GM11168 (cell line): Measurements from ENCODE around the gene AMHR2.
"Not testable (repeated sequence)": the region's sequence is repeated elsewhere in the genome, so short reads cannot be mapped to it uniquely, and the experiment has no call there.

Experiments
- in situ Hi-C: fragments of 300-500 bp; cut with MboI; formaldehyde crosslinking; loops from one replicate; pipeline ENCODE4 v1.12.0; 2022; ENCODE audit warnings: low sequenced_read_pairs; ENCODE audit not compliant: unreplicated experiment

The AMHR2 gene

DNA sequence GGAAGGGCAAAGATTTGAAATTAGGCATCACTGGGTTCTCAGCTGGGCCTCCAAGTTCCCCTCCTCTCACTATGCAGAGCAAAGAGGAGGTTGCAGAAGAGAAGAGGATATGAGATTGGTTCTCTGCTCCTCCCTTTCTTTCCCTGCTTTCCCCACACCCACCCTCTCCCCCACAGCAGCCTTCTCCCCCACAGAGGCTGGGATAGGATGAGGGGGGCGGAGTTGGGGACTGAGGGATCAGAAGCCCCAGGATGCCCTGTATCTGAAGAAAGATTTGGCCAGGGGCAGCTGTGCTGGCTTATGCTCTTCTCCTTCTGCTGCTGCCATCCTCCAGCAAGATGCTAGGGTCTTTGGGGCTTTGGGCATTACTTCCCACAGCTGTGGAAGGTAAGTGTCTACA, at the start of gene AMHR2:
Gene AMHR2, plus strand, starts transcription at position 259 of the 400 bp plus-strand sequence. Its CDS starts 80 bp downstream, at position 339.
- in situ Hi-C loops: no loop called here

DNA sequence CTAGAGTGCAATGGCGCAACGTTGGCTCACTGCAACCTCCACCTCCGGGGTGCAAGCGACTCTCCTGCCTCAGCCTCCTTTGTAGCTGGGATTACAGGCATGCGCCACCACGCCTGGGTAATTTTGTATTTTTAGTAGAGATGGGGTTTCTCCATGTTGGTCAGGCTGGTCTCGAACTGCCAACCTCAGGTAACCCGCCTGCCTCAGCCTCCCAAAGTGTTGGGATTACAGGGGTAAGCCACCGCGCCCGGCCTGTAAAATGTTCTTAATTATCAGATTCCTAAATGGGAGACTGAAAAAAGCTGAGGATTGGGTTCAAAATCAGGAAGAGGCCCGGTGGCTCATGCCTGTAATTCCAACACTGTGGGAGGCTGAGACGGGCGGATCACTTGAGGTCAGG, 49.4 kb upstream of the AMHR2 start:
- in situ Hi-C loops: not testable (repeated sequence)

DNA sequence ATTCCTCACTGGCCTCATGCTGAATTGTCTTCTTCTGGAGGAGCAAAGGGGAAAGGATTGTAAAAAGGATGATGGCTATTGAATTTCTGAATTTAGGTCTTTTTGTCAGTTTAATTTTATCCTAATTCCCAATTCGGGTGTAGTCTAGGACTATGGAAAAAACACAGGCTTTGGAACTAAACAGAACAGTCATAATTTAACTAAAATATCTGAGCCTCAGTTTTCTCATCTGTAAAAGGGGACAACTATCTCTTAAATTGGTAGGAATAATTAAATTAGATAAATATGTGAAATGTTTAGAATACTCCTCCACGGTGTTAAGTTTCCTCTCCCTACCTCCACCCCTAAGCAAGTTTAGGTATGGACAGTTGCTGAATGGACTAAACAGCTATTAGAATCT, 46.9 kb upstream of the AMHR2 start:
- in situ Hi-C loops: no loop called here

DNA sequence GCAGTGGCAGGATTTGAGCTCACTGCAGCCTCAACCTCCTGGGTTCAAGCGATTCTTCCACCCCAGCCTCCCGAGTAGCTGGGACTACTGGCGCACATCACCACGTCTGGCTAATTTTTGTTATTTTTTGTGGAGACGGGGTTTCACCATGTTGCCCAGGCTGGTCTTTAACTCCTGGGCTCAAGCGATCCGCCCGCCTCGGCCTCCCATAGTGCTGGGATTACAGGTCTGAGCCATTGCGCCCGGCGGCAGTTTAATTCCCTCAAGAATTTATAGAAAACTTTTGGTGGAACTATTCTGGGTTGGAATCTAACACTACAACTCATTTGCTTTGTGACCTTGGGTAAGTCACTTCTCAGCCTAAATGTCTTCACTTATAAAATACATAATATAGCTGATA, 45.4 kb upstream of the AMHR2 start:
- in situ Hi-C loops: no loop called here

DNA sequence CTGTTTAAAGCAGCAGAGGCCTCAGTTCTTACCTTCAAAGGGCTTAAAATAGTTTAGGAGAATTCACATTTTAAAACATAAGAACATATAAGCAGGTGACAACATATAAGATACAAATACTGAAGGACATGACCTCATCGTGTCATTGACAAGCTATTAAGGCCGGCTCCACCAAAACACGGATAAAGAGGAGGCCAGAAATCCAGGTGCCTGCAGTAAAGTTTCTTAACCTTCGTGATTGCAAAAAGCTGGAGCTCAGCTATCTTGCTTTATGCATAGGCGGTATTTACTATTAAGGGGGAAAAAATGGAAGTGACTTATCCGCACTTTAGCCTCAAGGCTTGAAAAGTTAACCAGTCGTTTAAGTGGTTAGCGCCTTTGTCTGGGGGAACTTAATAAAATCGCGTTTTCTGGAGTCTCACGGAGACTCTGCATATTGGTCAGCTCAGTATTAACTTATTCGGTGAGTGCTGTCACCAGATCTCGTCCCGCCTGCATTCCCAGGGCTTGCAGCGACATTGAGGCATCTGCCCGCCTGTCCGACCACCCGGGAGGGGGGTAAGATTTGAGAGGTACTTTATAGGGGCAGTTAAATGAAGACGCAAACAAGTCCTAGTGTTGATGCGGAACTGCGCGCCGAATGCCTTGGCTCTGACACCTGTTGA, 44.8 kb upstream of the AMHR2 start:
- in situ Hi-C loops: no loop called here

DNA sequence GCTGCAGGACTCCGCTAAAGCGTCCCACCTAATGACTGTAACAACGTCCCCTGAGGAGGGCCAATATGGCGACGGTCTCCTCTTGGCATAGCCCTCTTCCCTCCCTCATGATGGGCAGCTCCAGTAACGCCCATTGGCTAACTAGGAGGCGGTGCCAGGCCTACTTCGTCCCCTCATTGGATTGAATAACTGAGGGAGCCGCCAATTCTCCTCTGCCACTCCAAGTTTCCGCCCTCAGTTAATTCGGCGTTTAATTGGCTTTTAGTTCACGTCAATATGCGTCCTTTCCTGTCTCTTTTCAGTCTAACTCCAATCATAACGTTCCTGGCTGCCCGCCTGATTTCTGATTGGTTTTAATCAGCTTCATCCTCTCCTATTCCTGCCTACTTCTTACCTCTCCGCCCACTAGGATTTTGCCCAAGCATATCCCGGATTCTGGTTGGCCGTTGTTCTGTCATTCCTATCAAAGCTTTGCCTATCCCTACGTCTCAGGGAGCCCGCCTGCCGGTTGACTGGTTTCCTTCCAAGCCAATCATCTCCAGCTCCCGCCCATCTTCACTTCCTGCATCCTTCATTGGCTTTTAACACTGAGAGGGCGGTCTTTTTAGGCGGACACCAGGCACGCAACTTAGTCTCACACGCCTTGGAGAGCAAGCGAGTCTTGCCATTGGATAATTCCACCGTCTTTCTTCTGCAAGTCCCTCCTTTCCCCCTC, 44.1 kb upstream of the AMHR2 start:
- in situ Hi-C loops: no loop called here

DNA sequence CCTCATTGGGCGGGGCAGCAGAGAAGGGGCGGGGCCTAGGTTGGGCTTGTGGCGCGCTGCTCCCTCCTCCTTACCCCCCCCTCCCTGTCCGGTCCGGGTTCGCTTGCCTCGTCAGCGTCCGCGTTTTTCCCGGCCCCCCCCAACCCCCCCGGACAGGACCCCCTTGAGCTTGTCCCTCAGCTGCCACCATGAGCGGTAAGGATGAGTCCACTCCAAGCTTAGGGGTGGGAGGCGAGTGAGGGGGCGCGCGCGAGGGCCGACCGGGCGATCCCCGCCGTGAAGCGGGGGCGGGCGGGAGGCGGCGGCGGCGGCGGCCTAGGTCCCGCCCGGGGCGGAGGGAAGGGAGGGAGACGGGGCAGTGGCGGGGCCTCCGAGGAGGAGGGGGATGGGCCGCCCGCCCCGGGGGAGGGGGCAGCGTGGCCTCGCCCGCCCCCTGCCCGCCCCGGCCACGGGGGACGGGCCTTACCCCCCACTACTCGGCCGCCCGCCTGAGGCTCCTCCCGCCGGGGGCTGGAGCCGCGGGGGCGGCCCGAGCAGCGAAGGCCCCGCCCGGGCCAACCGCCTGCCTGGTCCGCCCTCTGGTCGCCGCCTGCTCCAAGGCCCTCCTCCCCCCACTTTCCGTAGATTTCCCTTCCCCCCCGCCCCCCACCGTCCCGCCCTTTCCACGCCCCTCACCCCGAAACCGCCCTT, 43.4 kb upstream of the AMHR2 start, which contains the start of gene SP1:
Gene SP1, plus strand, starts transcription at position 73 of the 690 bp plus-strand sequence. Its CDS starts 116 bp downstream, at position 189.
- in situ Hi-C loops: no loop called here

DNA sequence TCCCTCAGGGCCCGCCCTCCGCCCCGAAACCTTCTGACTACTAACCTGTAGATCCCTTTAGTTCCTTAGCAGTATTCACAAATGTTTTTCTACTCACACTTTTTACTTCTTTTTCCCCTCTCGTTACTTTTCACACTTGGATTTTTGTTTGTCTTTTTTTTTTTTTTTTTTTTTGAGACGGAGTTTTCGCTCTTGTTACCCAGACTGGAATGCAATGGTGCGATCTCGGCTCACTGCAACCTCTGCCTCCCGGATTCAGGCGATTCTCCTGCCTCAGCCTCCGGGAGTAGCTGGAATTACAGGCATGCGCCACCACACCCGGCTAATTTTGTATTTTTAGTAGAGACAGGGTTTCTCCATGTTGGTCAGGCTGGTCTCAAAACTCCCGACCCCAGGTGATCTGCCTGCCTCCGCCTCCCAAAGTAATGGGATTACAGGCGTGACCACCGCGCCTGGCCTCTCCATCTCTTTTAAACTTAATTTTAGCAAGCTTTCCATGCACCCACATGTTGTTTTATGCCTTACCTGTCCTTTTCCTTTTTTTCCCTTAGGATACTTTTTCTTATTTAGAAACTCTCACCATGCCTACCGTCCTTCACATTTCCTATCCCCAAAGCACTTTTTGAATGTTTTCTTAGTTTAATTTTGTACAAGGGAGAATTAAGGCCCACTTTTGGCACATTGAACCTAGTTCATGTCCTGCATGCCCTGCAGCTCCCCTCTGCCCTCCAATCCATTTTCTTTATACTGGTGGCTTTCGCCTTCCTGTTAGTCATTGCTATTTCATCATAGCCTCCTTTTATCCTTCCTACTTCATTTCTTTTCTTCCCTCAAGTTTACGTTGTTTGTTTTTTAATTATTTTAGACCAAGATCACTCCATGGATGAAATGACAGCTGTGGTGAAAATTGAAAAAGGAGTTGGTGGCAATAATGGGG, 42.6 kb upstream of the AMHR2 start:
- in situ Hi-C loops: no loop called here

DNA sequence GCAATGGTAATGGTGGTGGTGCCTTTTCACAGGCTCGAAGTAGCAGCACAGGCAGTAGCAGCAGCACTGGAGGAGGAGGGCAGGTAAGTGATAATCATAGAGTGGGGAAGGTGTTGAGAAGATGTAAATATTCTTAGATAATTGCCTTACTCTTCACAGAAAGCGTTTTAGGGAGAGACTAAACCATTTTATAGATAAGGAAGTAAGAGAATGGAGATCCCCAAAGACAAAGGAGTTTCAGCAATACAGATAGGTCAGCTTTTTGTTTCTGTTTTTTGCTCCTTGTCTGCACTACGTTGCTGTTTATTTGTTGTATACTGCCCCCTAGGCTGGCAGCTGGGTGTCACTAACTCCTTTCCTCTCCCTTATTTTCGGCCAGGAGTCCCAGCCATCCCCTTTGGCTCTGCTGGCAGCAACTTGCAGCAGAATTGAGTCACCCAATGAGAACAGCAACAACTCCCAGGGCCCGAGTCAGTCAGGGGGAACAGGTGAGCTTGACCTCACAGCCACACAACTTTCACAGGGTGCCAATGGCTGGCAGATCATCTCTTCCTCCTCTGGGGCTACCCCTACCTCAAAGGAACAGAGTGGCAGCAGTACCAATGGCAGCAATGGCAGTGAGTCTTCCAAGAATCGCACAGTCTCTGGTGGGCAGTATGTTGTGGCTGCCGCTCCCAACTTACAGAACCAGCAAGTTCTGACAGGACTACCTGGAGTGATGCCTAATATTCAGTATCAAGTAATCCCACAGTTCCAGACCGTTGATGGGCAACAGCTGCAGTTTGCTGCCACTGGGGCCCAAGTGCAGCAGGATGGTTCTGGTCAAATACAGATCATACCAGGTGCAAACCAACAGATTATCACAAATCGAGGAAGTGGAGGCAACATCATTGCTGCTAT, 41.7 kb upstream of the AMHR2 start:
- in situ Hi-C loops: no loop called here

DNA sequence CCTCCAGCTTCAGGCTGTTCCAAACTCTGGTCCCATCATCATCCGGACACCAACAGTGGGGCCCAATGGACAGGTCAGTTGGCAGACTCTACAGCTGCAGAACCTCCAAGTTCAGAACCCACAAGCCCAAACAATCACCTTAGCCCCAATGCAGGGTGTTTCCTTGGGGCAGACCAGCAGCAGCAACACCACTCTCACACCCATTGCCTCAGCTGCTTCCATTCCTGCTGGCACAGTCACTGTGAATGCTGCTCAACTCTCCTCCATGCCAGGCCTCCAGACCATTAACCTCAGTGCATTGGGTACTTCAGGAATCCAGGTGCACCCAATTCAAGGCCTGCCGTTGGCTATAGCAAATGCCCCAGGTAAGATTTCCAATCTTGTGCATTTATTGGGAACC, 40.4 kb upstream of the AMHR2 start:
- in situ Hi-C loops: no loop called here

DNA sequence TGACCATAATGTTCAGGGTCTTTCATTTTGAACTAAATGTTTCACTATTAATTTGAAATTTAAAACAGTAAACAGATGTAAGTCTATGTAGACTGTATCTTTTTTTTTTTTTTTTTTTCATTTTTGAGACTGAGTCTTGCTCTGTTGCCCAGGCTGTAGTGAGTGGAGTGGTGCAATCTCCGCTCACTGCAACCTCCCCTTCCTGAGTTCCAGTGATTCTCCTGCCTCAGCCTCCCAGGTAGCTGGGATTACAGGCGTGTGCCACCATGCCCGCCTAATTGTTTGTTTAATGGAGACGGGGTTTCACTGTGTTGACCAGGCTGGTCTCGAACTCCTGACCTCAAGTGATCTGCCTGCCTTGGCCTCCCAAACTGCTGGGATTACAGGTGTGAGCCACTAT, 37.3 kb upstream of the AMHR2 start:
- in situ Hi-C loops: not testable (repeated sequence)

DNA sequence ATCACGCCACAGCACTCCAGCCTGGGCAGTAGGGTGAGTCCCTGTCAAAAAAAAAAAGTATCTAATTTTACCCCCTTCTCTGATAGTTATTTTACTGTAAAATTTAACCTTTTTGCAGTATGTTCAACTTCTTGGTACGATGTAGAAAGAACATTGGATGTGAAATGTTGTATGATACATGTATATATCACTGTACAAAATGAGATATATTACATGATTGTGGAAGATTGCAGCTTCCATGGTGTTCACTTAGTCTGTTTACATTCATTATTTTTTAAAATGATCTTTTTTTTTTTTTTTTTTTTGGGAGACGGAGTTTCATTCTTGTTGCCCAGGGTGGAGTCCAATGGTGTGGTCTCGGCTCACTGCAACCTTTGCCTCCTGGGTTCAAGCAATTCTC, 34.7 kb upstream of the AMHR2 start:
- in situ Hi-C loops: no loop called here

DNA sequence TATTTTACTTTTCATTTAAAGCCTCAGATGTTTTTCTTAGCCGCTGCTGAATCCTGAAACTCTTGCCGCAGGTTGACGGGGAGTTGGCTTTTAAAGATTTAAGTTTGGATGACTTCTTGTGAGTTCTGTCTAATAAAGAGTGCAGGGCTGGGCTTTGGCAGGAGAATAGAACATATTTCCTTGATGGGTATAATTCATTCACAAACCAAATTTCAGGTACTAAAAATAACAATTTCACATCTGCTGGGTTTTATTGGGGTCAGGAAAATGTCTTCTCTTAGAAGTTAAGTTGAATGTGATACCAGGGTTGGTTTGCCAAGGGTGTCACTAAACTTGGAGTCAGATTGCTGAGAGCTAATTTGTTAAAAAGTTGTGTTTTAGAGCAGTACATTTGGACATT, 34.0 kb upstream of the AMHR2 start:
- in situ Hi-C loops: no loop called here

DNA sequence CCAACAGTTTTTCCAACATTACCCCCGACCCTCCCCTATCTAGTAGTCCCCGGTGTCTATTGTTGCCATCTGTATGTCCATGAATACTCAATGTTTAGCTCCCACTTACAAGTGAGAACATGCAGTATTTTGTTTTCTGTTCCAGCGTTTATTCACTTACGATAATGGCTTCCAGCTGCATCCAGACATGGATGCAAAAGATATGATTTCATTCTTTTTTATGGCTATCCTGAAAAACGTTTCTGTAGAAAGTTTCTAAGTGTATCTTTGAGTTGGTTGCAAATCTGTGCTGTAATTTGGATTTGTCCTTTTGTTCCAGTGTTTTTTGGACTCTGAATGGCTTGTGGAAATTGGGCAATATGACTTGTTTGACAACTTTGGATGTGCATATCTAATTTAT, 31.9 kb upstream of the AMHR2 start:
- in situ Hi-C loops: no loop called here

DNA sequence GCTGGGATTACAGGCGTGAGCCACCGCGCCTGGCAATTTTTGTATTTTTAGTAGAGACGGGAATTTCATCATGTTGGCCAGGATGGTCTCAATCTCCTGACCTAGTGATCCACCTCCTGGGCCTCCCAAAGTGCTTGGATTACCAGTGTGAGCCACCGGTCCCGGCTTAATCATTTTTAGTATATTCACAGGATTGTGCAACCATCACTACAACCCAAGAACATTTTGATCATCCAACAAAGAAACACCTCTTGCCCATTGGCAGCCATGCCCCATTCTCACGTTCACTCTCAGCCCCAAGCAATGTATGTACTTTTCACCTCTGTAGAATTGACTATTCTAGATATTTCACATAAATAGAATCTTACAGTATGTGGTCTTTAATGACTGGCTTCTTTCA, 23.8 kb upstream of the AMHR2 start:
- in situ Hi-C loops: no loop called here

DNA sequence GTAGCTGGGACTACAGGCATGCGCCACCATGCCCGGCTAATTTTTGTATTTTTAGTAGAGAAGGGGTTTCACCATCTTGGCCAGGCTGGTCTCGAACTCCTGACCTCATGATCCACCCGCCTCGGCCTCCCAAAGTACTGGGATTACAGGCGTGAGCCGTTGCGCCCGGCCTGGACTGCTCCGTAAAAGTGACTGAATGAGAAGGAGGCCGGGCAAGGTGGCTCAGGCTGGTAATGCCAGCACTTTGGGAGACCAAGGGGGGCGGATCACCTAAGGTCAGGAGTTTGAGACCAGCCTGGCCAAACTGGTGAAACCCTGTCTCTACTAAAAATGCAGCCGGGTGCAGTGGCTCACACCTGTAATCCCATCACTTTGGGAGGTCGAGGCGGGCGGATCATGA, 21.3 kb upstream of the AMHR2 start:
- in situ Hi-C loops: not testable (repeated sequence)

DNA sequence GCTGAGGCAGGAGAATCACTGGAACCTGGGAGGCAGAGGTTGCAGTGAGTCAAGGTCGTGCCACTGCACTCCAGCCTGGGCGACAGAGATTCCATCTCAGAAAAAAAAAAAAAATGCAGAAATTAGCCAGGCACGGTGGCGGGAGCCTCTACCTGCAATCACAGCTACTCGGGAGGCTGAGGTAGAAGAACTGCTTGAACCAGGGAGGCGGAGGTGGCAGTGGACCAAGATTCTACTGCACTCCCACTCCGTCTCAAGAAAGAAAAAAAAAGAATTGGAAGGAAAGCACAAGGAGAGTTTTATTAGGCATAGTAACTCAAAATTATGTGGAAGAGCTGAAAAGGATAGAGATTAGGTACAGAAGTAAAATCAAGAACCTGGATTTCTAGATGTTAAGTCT, 20.8 kb upstream of the AMHR2 start:
- in situ Hi-C loops: no loop called here

DNA sequence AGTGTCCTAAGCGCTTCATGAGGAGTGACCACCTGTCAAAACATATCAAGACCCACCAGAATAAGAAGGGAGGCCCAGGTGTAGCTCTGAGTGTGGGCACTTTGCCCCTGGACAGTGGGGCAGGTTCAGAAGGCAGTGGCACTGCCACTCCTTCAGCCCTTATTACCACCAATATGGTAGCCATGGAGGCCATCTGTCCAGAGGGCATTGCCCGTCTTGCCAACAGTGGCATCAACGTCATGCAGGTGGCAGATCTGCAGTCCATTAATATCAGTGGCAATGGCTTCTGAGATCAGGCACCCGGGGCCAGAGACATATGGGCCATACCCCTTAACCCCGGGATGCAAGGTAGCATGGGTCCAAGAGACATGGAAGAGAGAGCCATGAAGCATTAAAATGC, 12.7 kb upstream of the AMHR2 start:
- in situ Hi-C loops: no loop called here

DNA sequence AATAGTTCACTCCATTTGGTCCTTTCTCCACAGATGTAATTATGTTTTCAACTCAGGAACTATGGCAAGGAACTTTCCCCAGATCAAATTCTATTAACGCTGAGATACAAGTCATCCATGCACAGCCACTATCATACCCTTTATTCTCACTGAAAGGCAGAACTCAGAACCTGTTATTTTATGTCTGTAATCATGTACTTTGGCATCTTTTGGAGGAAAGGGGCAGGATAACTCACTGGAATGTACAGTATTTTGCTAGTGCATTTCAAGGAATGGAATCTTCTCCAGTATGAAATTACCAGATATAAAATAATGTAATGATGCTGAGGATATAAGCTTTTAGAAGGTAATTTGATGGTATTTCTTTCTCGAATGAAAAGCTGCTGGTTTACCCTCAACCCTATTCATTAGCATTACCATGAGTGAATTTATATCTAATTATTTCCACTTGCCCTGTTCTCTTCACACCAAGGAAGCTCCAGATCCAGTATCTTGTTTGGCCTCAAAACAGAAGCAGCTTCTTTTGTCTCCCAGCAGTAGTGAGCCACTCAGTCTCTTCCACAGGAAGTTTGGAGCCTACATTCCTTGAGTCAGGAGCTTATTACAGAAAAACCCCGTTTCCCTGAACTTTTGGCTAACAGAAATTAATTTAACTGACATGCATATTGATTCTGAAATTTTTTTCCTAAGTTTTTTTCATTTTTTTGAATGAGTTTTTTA, 10.0 kb upstream of the AMHR2 start:
- in situ Hi-C loops: no loop called here
